H1 (cell line): Measurements from ENCODE around the gene CCDC152.

Experiments used
- ATF2 ChIP-seq: IDR thresholded peaks from 2 replicates; pipeline ENCODE4 v1.6.1; 2012; ENCODE audit warnings: low read length, inconsistent platforms
- ATF3 ChIP-seq: IDR thresholded peaks from 2 replicates; pipeline ENCODE4 v1.6.1; 2011; ENCODE audit warnings: low read depth, mild to moderate bottlenecking, low read length; ENCODE audit not compliant: insufficient read depth
- CTCF ChIP-seq, 3 experiments: IDR thresholded peaks; 1 replicate in 2 of 3; 2 replicates in 1 of 3; pipeline versions ENCODE4 v1.5.1 to v1.6.1; 2011; ENCODE audit warnings: low read length in 3 of 3, mild to moderate bottlenecking in 3 of 3, inconsistent platforms in 2 of 3, low read depth in 1 of 3, moderate library complexity in 1 of 3; ENCODE audit not compliant: insufficient read depth in 1 of 3; ENCODE audit errors: control extremely low read depth in 1 of 3
- EP300 ChIP-seq, 2 experiments: IDR thresholded peaks; 1 replicate in 1 of 2; 2 replicates in 1 of 2; pipeline ENCODE4 v1.6.1; 2011 to 2012; ENCODE audit warnings: low read depth in 2 of 2, low read length in 2 of 2, mild to moderate bottlenecking in 2 of 2, borderline replicate concordance in 1 of 2, inconsistent platforms in 1 of 2, moderate library complexity in 1 of 2
- POLR2A ChIP-seq, 2 experiments: IDR thresholded peaks; 1 replicate in 1 of 2; 2 replicates in 1 of 2; pipeline ENCODE4 v1.6.1; 2011; ENCODE audit warnings: low read depth in 2 of 2, low read length in 2 of 2, mild to moderate bottlenecking in 2 of 2; ENCODE audit errors: control extremely low read depth in 1 of 2
- TAF1 ChIP-seq: IDR thresholded peaks from 2 replicates; pipeline ENCODE4 v1.6.1; 2011; ENCODE audit warnings: mild to moderate bottlenecking, low read depth, low read length
- USF2 ChIP-seq: IDR thresholded peaks from 2 replicates; pipeline ENCODE4 v1.6.1; 2011; ENCODE audit warnings: low read length, improper control_type of control experiment

- TF ChIP-seq ATF3 (no peak), POLR2A (IDR thresholded peaks at IDR 0.05; ENCODE audit: control extremely low read depth in 1 of 2, low read depth in 2 of 2, low read length in 2 of 2) (no peak), USF2 (no peak), TAF1 (no peak), EP300 (IDR thresholded peaks at IDR 0.05; ENCODE audit: borderline replicate concordance in 1 of 2, low read depth in 2 of 2, low read length in 2 of 2) (no peak), CTCF (IDR thresholded peaks at IDR 0.05; ENCODE audit: control extremely low read depth in 1 of 3, insufficient read depth in 1 of 3, low read depth in 1 of 3, low read length in 3 of 3) (no peak), ATF2 (no peak)
Observed at GRCh38 chr5:42715785-42716184, 40.8 kb upstream of the CCDC152 start.
